Suprapubic skin (tissue), 4 donors: ENCODE results near the gene BCS1L. TPM values are rescaled to one million over a fixed set of nuclear protein-coding genes. Genes with fewer than 3 reads are reported as not detected.

Experiments used
- DNase-seq, 2 donors: peaks; one replicate each; pipeline ENCODE4 v3.0.0-alpha.2; 2019; ENCODE audit warnings: low spot score in 2 of 2
- H3K27ac ChIP-seq: fragments of 200-600 bp; sonication (generic); one replicate; pipeline ENCODE4 v1.5.1; 2019
- H3K27me3 ChIP-seq: fragments of 200-600 bp; sonication (generic); one replicate; pipeline ENCODE4 v1.5.1; 2019
- H3K36me3 ChIP-seq: fragments of 200-600 bp; sonication (generic); one replicate; pipeline ENCODE4 v1.5.1; 2019
- H3K4me1 ChIP-seq: fragments of 200-600 bp; sonication (generic); one replicate; pipeline ENCODE4 v1.5.1; 2019
- H3K4me3 ChIP-seq: fragments of 200-600 bp; sonication (generic); one replicate; pipeline ENCODE4 v1.5.1; 2019; ENCODE audit warnings: mild to moderate bottlenecking
- H3K9me3 ChIP-seq: fragments of 200-600 bp; sonication (generic); one replicate; pipeline ENCODE4 v1.5.1; 2019
- CTCF ChIP-seq, 2 donors: fragments of 200-600 bp in 1 of 2; fragments of 450-650 bp in 1 of 2; sonication (generic) in 1 of 2; IDR thresholded peaks; one replicate each; pipeline ENCODE4 v1.5.1; 2016 to 2019; ENCODE audit warnings: antibody characterized with exemption in 2 of 2, mild to moderate bottlenecking in 1 of 2, moderate library complexity in 1 of 2
- EP300 ChIP-seq: sonication (generic); formaldehyde crosslinking; IDR thresholded peaks from one replicate; pipeline ENCODE4 v1.6.1; 2017; ENCODE audit warnings: antibody characterized with exemption
- POLR2A ChIP-seq, 2 donors: fragments of 450-650 bp; IDR thresholded peaks; one replicate each; pipeline ENCODE4 v1.6.1; 2017; ENCODE audit warnings: antibody characterized with exemption in 2 of 2, mild to moderate bottlenecking in 2 of 2, moderate library complexity in 2 of 2
- POLR2AphosphoS5 ChIP-seq, 3 donors: sonication (generic); formaldehyde crosslinking; IDR thresholded peaks; one replicate each; pipeline ENCODE4 v1.6.1; 2017; ENCODE audit warnings: antibody characterized with exemption in 3 of 3
- WGBS: methylation state at CpG from one replicate; pipeline ENCODE4 v1.1.5; 2018; 5-methylcytosine and 5-hydroxymethylcytosine counted together
- total RNA-seq, 4 donors: library from RNA; depleted of rRNA; stranded (reverse); fragments of >200 nt; gene quantifications; one replicate each; pipeline ENCODE4 v1.1.0, GENCODE V29; 2016

BCS1L gene
- 10 to 100 TPM; 30.3 to 72.8 (median 39.2) TPM for total RNA-seq

GRCh38 chr2:218659258-218659987, at the start of gene BCS1L, which contains the start of gene ZNF142:
Gene BCS1L (plus strand): TSS chr2:218659683. CDS start chr2:218660988, 1,305 bp downstream.
Gene ZNF142 (minus strand): TSS chr2:218659623. CDS start chr2:218656429, 3,194 bp downstream.
- Histone ChIP-seq H3K27me3 (no peaks in the 10 kb centered on the region), H3K4me1 (peaks cover 26% of the 10 kb centered on the region), H3K4me3 (peak within 1 kb of the TSS; percentile 70), H3K27ac (peak within 1 kb of the TSS; percentile 57), H3K36me3 (peaks cover 51% of the 10 kb centered on the region), H3K9me3 (no peaks in the 10 kb centered on the region)
- TF ChIP-seq POLR2AphosphoS5 (IDR thresholded peaks at IDR 0.05) (no peak), POLR2A (IDR thresholded peaks at IDR 0.05) (no peak), CTCF (IDR thresholded peaks at IDR 0.05) (no peak), EP300 (no peak)
- DNase-seq: peak; percentile 92 to 96
- WGBS: 2% methylated on average over 38 of the region's 49 CpGs

- H3K9me3 ChIP-seq: no peaks in the 10 kb centered on the region
- H3K4me3 ChIP-seq: no peak overlapping the region
- no peak overlapping the region for H3K27ac ChIP-seq
- TF ChIP-seq POLR2A (IDR thresholded peaks at IDR 0.05) (no peak), CTCF (IDR thresholded peaks at IDR 0.05) (no peak), POLR2AphosphoS5 (IDR thresholded peaks at IDR 0.05) (no peak), EP300 (no peak)
- 76% methylated on average over 6 of the region's 6 CpGs for WGBS
- no peaks in the 10 kb centered on the region for H3K27me3 ChIP-seq
- no peaks in the 10 kb centered on the region for H3K4me1 ChIP-seq
- DNase-seq: no peak
- no peaks in the 10 kb centered on the region for H3K36me3 ChIP-seq
Measured at GRCh38 chr2:218615868-218616315, 43.6 kb upstream of the BCS1L start.

- 92% methylated on average over 9 of the region's 9 CpGs for WGBS
- H3K4me3 ChIP-seq: no peak overlapping the region
- no peaks in the 10 kb centered on the region for H3K4me1 ChIP-seq
- no peaks in the 10 kb centered on the region for H3K27me3 ChIP-seq
- no peak for DNase-seq
- TF ChIP-seq EP300 (no peak), CTCF (IDR thresholded peaks at IDR 0.05) (no peak), POLR2AphosphoS5 (IDR thresholded peaks at IDR 0.05) (no peak), POLR2A (IDR thresholded peaks at IDR 0.05) (no peak)
- H3K36me3 ChIP-seq: no peaks in the 10 kb centered on the region
- no peak overlapping the region for H3K27ac ChIP-seq
- no peaks in the 10 kb centered on the region for H3K9me3 ChIP-seq
Measured at GRCh38 chr2:218618102-218618860, 41.2 kb upstream of the BCS1L start.

- H3K36me3 ChIP-seq: no peaks in the 10 kb centered on the region
- no peak for DNase-seq
- H3K27ac ChIP-seq: no peak overlapping the region
- no peaks in the 10 kb centered on the region for H3K4me1 ChIP-seq
- H3K27me3 ChIP-seq: no peaks in the 10 kb centered on the region
- TF ChIP-seq EP300: no peak
- no peak for TF ChIP-seq CTCF (IDR thresholded peaks at IDR 0.05)
- TF ChIP-seq POLR2AphosphoS5 (IDR thresholded peaks at IDR 0.05): no peak
- TF ChIP-seq POLR2A (IDR thresholded peaks at IDR 0.05): no peak
- WGBS: 80% methylated on average over 7 of the region's 7 CpGs
- no peaks in the 10 kb centered on the region for H3K9me3 ChIP-seq
- H3K4me3 ChIP-seq: no peak overlapping the region
Measured at GRCh38 chr2:218621007-218621406, 38.5 kb upstream of the BCS1L start.
